Measurements from ENCODE around the gene GSTM3. TPM values are rescaled to one million over a fixed set of nuclear protein-coding genes. Genes with fewer than 3 reads are reported as not detected.
"Not testable (repeated sequence)": the region's sequence is repeated elsewhere in the genome, so short reads cannot be mapped to it uniquely, and the experiment has no call there.

Gene GSTM3
- polyA plus RNA-seq, 3 donors from 2014 or later, result 1.1 to 7.1 (median 5.9) TPM

DNA sequence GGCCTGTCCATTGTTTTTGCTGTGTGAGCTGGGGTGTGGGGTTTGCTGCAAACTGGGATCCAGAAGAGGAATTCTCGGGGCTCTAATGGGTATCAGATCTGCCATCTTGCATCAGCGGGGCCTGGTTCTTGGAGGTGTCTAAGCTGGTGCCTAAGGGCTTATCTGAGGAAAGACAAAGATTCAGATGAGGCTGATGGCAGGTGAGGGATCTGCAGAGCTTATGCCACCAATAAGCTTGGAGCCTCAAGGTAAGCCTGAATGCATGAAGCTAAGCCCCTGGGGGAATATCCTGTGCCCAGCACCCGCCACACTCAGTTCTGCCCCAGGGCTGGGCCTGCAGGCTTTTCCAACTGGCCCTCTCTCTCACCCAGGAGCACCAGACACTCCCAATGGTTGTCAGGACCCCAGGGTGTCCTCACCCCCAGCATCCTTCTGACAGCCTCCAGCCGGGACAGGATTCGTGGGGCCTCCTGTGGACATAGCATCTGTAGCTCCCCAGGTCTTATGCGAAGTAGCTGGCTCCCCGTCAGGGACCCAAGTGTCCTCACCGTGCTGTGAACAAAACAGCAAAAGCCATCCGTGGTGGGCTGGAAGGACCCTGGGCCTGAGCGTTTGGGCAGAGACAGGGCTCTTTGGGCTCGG, 9.5 kb upstream of the GSTM3 start:
- H3K9me3 Mint-ChIP-seq, result no peaks in the 10 kb centered on the region
- no peak overlapping the region for H3K4me3 Mint-ChIP-seq
- H3K27ac Mint-ChIP-seq, result no peak overlapping the region
- H3K27me3 Mint-ChIP-seq (ENCODE audit: low read depth in 3 of 3), result peaks cover 0 to 4% (median 2%) of the 10 kb centered on the region in 3 donors
- H3K36me3 Mint-ChIP-seq, result no peaks in the 10 kb centered on the region
- DNase-seq, result no peak
- H3K4me1 Mint-ChIP-seq, result no peaks in the 10 kb centered on the region

DNA sequence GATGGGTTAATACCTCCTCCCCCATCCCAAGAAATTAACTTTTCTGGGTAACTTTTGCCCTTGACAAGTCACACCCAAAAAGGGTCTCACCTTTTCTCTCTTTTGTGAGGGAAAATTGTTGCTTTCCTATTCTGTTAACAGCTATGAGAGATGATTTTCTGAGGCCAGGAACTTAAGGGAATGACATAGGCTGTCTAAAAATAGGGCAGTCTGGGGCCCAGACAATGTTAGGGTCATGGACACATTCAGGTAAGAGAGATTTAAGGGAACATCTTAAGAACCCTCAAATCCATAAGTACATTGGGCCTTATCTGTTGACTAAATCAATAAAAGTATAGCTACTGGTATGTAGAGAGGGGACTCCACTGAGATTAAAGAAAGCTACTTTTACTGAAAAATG, 8.4 kb upstream of the GSTM3 start:
- H3K9me3 Mint-ChIP-seq, result no peaks in the 10 kb centered on the region
- no peaks in the 10 kb centered on the region for H3K36me3 Mint-ChIP-seq
- no peak overlapping the region for H3K27ac Mint-ChIP-seq
- no peak overlapping the region for H3K4me3 Mint-ChIP-seq
- H3K27me3 Mint-ChIP-seq (ENCODE audit: low read depth in 3 of 3), result peaks cover 4 to 5% (median 5%) of the 10 kb centered on the region in 3 donors
- no peak for DNase-seq
- no peaks in the 10 kb centered on the region for H3K4me1 Mint-ChIP-seq

GRCh38 chr1:109748311-109748710, 7.5 kb upstream of the GSTM3 start:
- not testable (repeated sequence) for H3K4me3 Mint-ChIP-seq; H3K27ac Mint-ChIP-seq; H3K4me1 Mint-ChIP-seq; H3K36me3 Mint-ChIP-seq; H3K9me3 Mint-ChIP-seq; DNase-seq; H3K27me3 Mint-ChIP-seq (ENCODE audit: low read depth in 3 of 3)

DNA sequence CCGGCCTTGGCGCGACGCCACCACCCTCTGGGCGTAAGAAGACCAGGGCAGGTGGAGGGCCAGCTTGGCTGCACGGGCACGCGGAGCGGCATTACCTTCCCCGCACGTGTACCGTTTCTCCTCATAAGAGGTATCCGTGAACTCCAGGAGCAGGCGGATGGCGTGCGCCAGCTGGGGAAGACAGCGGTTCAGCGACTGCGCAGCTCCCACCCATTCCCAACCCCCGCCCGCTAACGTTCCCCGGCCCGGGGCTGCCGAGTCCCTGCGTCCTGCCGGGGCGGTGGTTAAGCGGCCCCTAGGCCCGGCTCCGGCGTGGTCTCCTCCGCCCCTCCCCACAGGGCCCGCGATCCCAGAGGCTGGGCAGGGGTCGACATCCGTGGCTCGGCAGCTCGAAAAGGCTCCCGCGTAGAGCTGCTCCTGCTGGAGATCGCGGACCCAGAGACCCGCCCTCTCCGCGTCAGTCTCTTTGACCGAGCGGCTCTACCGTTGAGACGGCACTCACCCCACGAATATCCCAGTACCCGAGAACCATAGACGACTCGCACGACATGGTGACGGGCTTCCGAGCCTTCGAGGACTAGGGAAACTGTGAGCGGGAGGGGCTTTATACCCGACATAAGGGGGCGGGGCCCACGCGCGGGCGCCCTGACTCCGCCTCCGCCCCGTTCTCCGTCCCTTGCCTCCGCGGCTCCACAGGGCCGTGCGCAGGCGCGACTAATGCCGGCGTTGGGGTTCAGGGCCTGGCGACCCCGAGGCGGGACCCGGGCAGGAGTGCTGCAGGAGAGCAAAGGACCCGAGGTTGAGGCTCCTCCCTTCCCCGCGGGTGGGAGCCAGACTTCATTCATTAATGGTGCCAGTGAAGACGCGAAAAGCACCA, 862 bp downstream of the GSTM3 start:
- peak overlapping the region; percentile 84 to 94 (median 88) for H3K4me3 Mint-ChIP-seq
- H3K36me3 Mint-ChIP-seq, result no peaks in the 10 kb centered on the region
- peak overlapping the region in 2 of 6 donors; percentile 49 to 81 for H3K27ac Mint-ChIP-seq
- peaks cover 4 to 14% (median 11%) of the 10 kb centered on the region in 3 donors for H3K27me3 Mint-ChIP-seq (ENCODE audit: low read depth in 3 of 3)
- peak; percentile 70 to 72 (median 72) for DNase-seq
- H3K9me3 Mint-ChIP-seq, result peaks cover 0 to 2% (median 0%) of the 10 kb centered on the region in 6 donors
- H3K4me1 Mint-ChIP-seq, result peaks cover 10 to 13% of the 10 kb centered on the region in 2 donors

DNA sequence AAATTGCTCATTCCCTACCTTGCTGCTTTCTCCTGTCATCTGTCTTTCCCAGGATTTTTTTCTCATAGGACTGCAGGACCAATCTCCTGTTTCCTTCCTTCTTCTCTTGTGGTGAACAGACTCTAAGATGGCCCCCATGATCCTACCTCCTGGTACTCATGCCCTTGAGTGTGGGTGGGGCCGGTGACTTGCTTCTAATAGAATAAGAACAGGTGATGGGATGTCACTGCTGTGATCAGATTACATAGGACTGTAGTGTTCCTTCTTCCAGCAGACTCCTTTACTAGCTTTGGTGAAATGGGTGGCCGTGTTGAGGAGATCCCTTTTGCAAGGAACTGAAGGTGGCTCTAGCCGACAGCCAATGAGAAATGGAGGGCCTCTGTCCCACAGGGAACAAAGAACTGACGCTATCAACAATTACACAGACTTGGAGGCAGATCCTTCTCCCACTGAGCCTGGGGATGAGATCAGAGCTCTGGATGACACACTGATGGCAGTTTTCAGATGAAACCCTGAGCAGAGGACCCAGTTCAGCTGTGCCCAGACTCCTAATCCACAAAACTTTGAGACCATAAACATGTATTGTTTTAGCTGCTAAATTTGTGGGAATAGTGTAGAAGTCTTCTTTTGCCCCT, 7.5 kb downstream of the GSTM3 start:
- no peak for DNase-seq
- H3K27ac Mint-ChIP-seq, result no peak overlapping the region
- peaks cover under 1 to 6% (median 2%) of the 10 kb centered on the region in 3 donors for H3K27me3 Mint-ChIP-seq (ENCODE audit: low read depth in 3 of 3)
- no peaks in the 10 kb centered on the region for H3K9me3 Mint-ChIP-seq
- H3K4me1 Mint-ChIP-seq, result no peaks in the 10 kb centered on the region
- H3K36me3 Mint-ChIP-seq, result no peaks in the 10 kb centered on the region
- H3K4me3 Mint-ChIP-seq, result no peak overlapping the region

DNA sequence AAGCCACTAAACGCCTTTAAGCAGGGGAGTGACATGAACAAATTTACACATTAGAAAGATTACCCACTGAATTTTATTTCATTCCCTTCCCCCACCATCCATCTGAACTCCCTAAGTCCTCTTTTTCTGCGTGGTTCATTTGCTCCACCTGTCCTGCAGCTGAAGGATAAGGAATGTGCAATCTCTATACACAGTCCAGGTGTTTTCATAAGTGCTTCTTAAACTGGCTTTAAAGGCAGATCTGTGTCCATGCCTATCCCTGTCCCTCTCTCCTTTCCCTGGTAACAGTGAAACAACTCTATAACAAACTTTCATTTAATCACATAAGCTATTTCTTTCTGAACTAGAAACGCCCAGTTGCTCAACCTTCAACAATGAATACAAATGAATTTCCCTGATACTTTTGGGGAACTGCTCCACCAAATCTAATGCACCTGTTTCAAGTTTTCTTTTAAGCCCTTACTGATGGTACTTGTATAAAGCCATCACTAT, 8.4 kb downstream of the GSTM3 start:
- Mint-ChIP-seq H3K27me3 (ENCODE audit: low read depth in 3 of 3) (peaks cover 2% of the 10 kb centered on the region in 3 donors), H3K9me3 (no peaks in the 10 kb centered on the region), H3K4me3 (no peak overlapping the region), H3K4me1 (no peaks in the 10 kb centered on the region), H3K27ac (no peak overlapping the region), H3K36me3 (no peaks in the 10 kb centered on the region)
- DNase-seq, result no peak

DNA sequence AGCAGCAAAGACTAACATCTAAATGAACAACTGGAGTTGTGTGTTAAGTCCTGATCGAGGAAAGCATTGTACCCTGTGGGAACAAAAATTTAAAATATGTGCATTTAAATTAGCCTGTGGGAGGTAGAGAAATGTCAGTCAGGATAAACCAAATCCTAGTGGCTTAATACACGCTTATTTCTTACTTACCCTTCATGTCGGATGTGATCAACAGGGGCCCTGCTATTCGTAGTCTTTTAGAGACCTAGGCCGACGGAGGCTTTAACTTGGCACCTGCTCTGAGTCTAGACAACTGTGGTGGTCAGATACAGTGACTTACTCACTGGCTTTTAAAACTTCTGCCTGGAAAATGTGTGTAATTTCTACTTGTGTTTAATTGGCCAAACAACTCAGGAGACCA, 10.2 kb downstream of the GSTM3 start:
- Mint-ChIP-seq H3K4me1 (no peaks in the 10 kb centered on the region), H3K27ac (no peak overlapping the region), H3K4me3 (no peak overlapping the region), H3K9me3 (no peaks in the 10 kb centered on the region), H3K27me3 (ENCODE audit: low read depth in 3 of 3) (peaks cover 2 to 5% (median 2%) of the 10 kb centered on the region in 3 donors), H3K36me3 (no peaks in the 10 kb centered on the region)
- no peak for DNase-seq

- H3K4me3 Mint-ChIP-seq, result no peak overlapping the region
- H3K4me1 Mint-ChIP-seq, result no peaks in the 10 kb centered on the region
- H3K27me3 Mint-ChIP-seq (ENCODE audit: low read depth in 3 of 3), result peaks cover 2 to 5% (median 3%) of the 10 kb centered on the region in 3 donors
- no peaks in the 10 kb centered on the region for H3K36me3 Mint-ChIP-seq
- no peaks in the 10 kb centered on the region for H3K9me3 Mint-ChIP-seq
- DNase-seq, result no peak
- H3K27ac Mint-ChIP-seq, result no peak overlapping the region
These were observed 12.0 kb downstream of the GSTM3 start for GRCh38 chr1:109728870-109729269.

- Mint-ChIP-seq H3K27ac (no peak overlapping the region), H3K4me3 (no peak overlapping the region), H3K9me3 (no peaks in the 10 kb centered on the region), H3K36me3 (no peaks in the 10 kb centered on the region), H3K27me3 (ENCODE audit: low read depth in 3 of 3) (peaks cover 0 to 5% (median 3%) of the 10 kb centered on the region in 3 donors), H3K4me1 (no peaks in the 10 kb centered on the region)
- no peak for DNase-seq
These were observed 14.0 kb downstream of the GSTM3 start for GRCh38 chr1:109726728-109727373.

GRCh38 chr1:109726007-109726406, 14.8 kb downstream of the GSTM3 start:
- no peaks in the 10 kb centered on the region for H3K36me3 Mint-ChIP-seq
- H3K9me3 Mint-ChIP-seq, result no peaks in the 10 kb centered on the region
- H3K4me3 Mint-ChIP-seq, result no peak overlapping the region
- H3K4me1 Mint-ChIP-seq, result no peaks in the 10 kb centered on the region
- no peak overlapping the region for H3K27ac Mint-ChIP-seq
- H3K27me3 Mint-ChIP-seq (ENCODE audit: low read depth in 3 of 3), result peaks cover 0 to 5% (median 3%) of the 10 kb centered on the region in 3 donors
- no peak for DNase-seq

- no peak for DNase-seq
- Mint-ChIP-seq H3K36me3 (no peaks in the 10 kb centered on the region), H3K27me3 (ENCODE audit: low read depth in 3 of 3) (peaks cover 0 to 5% (median 3%) of the 10 kb centered on the region in 3 donors), H3K4me3 (no peak overlapping the region), H3K9me3 (no peaks in the 10 kb centered on the region), H3K4me1 (no peaks in the 10 kb centered on the region), H3K27ac (no peak overlapping the region)
These were observed 15.3 kb downstream of the GSTM3 start for GRCh38 chr1:109725510-109725909.

- Mint-ChIP-seq H3K4me3 (no peak overlapping the region), H3K27ac (no peak overlapping the region), H3K36me3 (no peaks in the 10 kb centered on the region), H3K4me1 (no peaks in the 10 kb centered on the region), H3K9me3 (no peaks in the 10 kb centered on the region), H3K27me3 (ENCODE audit: low read depth in 3 of 3) (peaks cover 0 to 5% (median 3%) of the 10 kb centered on the region in 3 donors)
- no peak for DNase-seq
These were observed 15.9 kb downstream of the GSTM3 start for GRCh38 chr1:109724933-109725332.

DNA sequence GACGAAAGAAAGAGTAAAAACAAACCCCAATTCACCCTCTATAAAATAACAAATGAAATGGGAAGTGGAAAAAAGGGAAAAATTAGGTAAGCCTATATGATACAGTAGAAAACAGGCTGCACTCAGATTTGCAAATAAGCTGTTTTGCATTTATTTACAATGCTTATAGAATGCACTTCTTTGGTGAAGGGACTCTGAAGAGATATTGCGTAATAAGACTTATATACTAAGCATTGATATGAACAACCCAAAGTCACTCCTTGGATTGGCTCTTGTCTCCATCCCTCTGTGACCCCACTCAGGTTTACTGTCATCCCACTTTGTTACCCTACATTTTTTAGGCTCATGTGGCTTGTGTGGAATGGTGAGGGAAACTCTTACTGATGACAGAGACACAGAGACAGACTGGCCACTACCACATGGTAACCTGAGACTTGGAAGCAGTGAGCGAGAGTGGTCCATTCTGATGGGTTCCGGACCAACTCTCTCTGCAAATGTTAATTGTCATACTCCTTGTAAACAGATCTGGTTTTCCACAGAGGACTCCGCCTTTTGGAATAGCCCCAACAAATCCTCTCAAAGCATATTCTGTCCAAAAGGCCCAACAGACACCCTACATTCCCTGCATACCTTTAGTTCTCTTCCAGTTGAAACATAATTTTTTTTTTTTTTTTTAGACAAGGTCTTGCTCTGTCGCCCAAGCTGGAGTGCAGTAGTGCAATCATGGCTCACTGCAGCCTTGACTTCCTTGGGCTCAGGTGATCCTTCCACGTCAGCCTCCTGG, 17.7 kb downstream of the GSTM3 start:
- Mint-ChIP-seq H3K36me3 (no peaks in the 10 kb centered on the region), H3K27ac (no peak overlapping the region), H3K4me1 (no peaks in the 10 kb centered on the region), H3K9me3 (no peaks in the 10 kb centered on the region), H3K27me3 (ENCODE audit: low read depth in 3 of 3) (peaks cover 0 to 5% (median 2%) of the 10 kb centered on the region in 3 donors), H3K4me3 (no peak overlapping the region)
- no peak for DNase-seq
